ENCODE measurements around the gene ATXN2.

DNA sequence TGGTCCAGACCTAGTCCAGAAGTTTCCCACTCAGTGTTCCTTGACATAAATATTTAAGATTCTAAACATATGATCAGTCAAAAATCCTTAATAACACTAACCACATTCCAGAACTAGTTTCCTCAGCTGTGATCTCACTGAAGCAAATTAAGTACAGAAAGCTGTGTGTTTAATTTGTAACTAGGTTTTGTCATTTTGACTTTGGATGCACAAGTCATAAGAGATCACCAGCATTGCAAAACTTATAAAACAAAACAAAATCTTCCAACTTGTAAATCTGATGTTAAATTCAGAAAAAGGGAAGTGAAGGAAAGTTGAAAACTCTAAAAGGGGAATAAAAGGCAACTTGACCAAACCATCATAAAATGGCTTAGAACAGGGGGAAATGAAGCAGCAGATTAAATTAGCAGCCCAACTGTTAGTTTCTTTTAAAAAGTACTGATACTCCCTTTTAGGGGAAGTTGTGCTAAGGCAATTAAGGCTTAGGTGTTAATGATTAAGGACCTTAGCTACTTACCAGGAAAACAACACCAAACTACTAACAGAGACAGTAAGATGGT, 136.8 kb downstream of the ATXN2 start:
- TF ChIP-seq CTCF (conservative IDR thresholded peaks at IDR 0.05; ENCODE audit: low read length), result no peak
- TF ChIP-seq EZH2phosphoT487 (IDR thresholded peaks at IDR 0.05; ENCODE audit: borderline replicate concordance, low read depth, low read length), result no peak
